Upper lobe of left lung (tissue), 6 donors: Measurements from ENCODE around the gene PACS2. TPM values are rescaled to one million over a fixed set of nuclear protein-coding genes. Genes with fewer than 3 reads are reported as not detected.
A peak's percentile ranks its signal among the peaks of the same experiment; 100 is the strongest.
"Not testable (repeated sequence)": the region's sequence is repeated elsewhere in the genome, so short reads cannot be mapped to it uniquely, and the experiment has no call there.

Experiments
- ATAC-seq, 2 donors: fragments of 200-7000 bp; cut with Tn5 transposase; one replicate each; pipeline ENCODE4 v1.9.1; 2022; ENCODE audit warnings: mild to moderate bottlenecking in 2 of 2, moderate library complexity in 2 of 2; ENCODE audit not compliant: low FRiP score in 2 of 2
- DNase-seq, 2 donors: peaks; one replicate each; pipeline ENCODE4 v3.0.0-alpha.2; 2019 to 2020
- H3K27ac ChIP-seq, 4 donors: fragments of 200-600 bp; sonication (generic); one replicate each; pipeline ENCODE4 v1.5.1; 2016 to 2019
- H3K27me3 ChIP-seq, 4 donors: fragments of 200-600 bp; sonication (generic); one replicate each; pipeline ENCODE4 v1.5.1; 2017 to 2019
- H3K36me3 ChIP-seq, 4 donors: fragments of 200-600 bp; sonication (generic); one replicate each; pipeline ENCODE4 v1.5.1; 2016 to 2019
- H3K4me1 ChIP-seq, 4 donors: fragments of 200-600 bp; sonication (generic); one replicate each; pipeline ENCODE4 v1.5.1; 2018 to 2019
- H3K4me3 ChIP-seq, 4 donors: fragments of 200-600 bp; sonication (generic); one replicate each; pipeline ENCODE4 v1.5.1; 2017 to 2019; ENCODE audit warnings: mild to moderate bottlenecking in 2 of 4, moderate library complexity in 1 of 4
- H3K9me3 ChIP-seq, 4 donors: fragments of 200-600 bp; sonication (generic); one replicate each; pipeline ENCODE4 v1.5.1; 2018 to 2019
- CTCF ChIP-seq, 6 experiments: fragments of 450-650 bp in 4 of 6; fragments of 200-600 bp in 2 of 6; sonication (generic) in 2 of 6; IDR thresholded peaks; one replicate each; pipeline ENCODE4 v1.5.1; 2016 to 2019; ENCODE audit warnings: antibody characterized with exemption in 6 of 6
- EP300 ChIP-seq, 4 donors: sonication (generic); formaldehyde crosslinking; IDR thresholded peaks; one replicate each; pipeline ENCODE4 v1.5.1; 2017; ENCODE audit warnings: antibody characterized with exemption in 4 of 4, control low read depth in 2 of 4
- POLR2A ChIP-seq, 4 donors: fragments of 450-650 bp; IDR thresholded peaks; one replicate each; pipeline ENCODE4 v1.5.1; 2016 to 2017; ENCODE audit warnings: antibody characterized with exemption in 4 of 4, mild to moderate bottlenecking in 2 of 4
- POLR2AphosphoS5 ChIP-seq, 2 donors: sonication (generic); formaldehyde crosslinking; IDR thresholded peaks; one replicate each; pipeline ENCODE4 v1.5.1; 2017; ENCODE audit warnings: antibody characterized with exemption in 2 of 2
- WGBS, 2 donors: methylation state at CpG; one replicate each; pipeline ENCODE4 v1.1.5; 2017 to 2018; 5-methylcytosine and 5-hydroxymethylcytosine counted together
- total RNA-seq, 6 donors: library from RNA; depleted of rRNA in 4 of 6; stranded (reverse); fragments of >200 nt in 4 of 6; gene quantifications; one replicate each; pipeline versions ENCODE4 v1.1.0 to v1.2.1, GENCODE V29; 2016 to 2021
- donor health status: DM: no; HTN: no; CAD: no; lungs with moderate emphysema.
- donor health status: DM: no; HTN: yes; CAD: no; lungs with severe emphysema.

Gene PACS2
- total RNA-seq, 6 donors from 2014 or later, result 53.4 to 204 (median 86.5) TPM

- no peak overlapping the region for H3K27ac ChIP-seq
- no peak for TF ChIP-seq EP300 (IDR thresholded peaks at IDR 0.05)
- no peak for TF ChIP-seq CTCF (IDR thresholded peaks at IDR 0.05)
- TF ChIP-seq POLR2AphosphoS5 (IDR thresholded peaks at IDR 0.05), result no peak
- TF ChIP-seq POLR2A (IDR thresholded peaks at IDR 0.05), result no peak
- DNase-seq, result peak in 1 of 2 donors; percentile 66
- ATAC-seq, result no peak
- WGBS, 2 donors, result 89 to 93% methylated on average over 5 to 9 of the region's 9 CpGs
- no peaks in the 10 kb centered on the region for H3K36me3 ChIP-seq
- H3K4me1 ChIP-seq, result peaks cover 21 to 68% (median 33%) of the 10 kb centered on the region in 4 donors
- no peaks in the 10 kb centered on the region for H3K27me3 ChIP-seq
- H3K9me3 ChIP-seq, result no peaks in the 10 kb centered on the region
- no peak overlapping the region for H3K4me3 ChIP-seq
Measured at GRCh38 chr14:105325303-105325702, 10.8 kb downstream of the PACS2 start.

GRCh38 chr14:105325716-105326567, 11.4 kb downstream of the PACS2 start:
- Histone ChIP-seq H3K27me3 (no peaks in the 10 kb centered on the region), H3K4me3 (no peak overlapping the region), H3K4me1 (peaks cover 27 to 74% (median 38%) of the 10 kb centered on the region in 4 donors), H3K27ac (no peak overlapping the region), H3K9me3 (no peaks in the 10 kb centered on the region), H3K36me3 (no peaks in the 10 kb centered on the region)
- ATAC-seq (no peak), DNase-seq (peak in 1 of 2 donors; percentile 75)
- WGBS, 2 donors, result 81 to 88% methylated on average over 5 to 14 of the region's 27 CpGs
- TF ChIP-seq POLR2A (IDR thresholded peaks at IDR 0.05), result no peak
- TF ChIP-seq EP300 (IDR thresholded peaks at IDR 0.05), result no peak
- TF ChIP-seq POLR2AphosphoS5 (IDR thresholded peaks at IDR 0.05), result no peak
- TF ChIP-seq CTCF (IDR thresholded peaks at IDR 0.05), result no peak

- WGBS, 2 donors, result 93 to 100% methylated on average over 1 to 6 of the region's 9 CpGs
- TF ChIP-seq EP300 (IDR thresholded peaks at IDR 0.05) (no peak), CTCF (IDR thresholded peaks at IDR 0.05) (no peak), POLR2AphosphoS5 (IDR thresholded peaks at IDR 0.05) (no peak), POLR2A (IDR thresholded peaks at IDR 0.05) (no peak)
- H3K4me3 ChIP-seq, result no peak overlapping the region
- ATAC-seq (no peak), DNase-seq (no peak)
- peaks cover 28 to 80% (median 41%) of the 10 kb centered on the region in 4 donors for H3K4me1 ChIP-seq
- no peaks in the 10 kb centered on the region for H3K36me3 ChIP-seq
- no peak overlapping the region for H3K27ac ChIP-seq
- H3K9me3 ChIP-seq, result no peaks in the 10 kb centered on the region
- H3K27me3 ChIP-seq, result no peaks in the 10 kb centered on the region
Measured at GRCh38 chr14:105326568-105326867, 12.0 kb downstream of the PACS2 start.

- H3K27ac ChIP-seq, result no peak overlapping the region
- ATAC-seq (no peak), DNase-seq (peak in 1 of 2 donors; percentile 62)
- TF ChIP-seq POLR2A (IDR thresholded peaks at IDR 0.05) (no peak), CTCF (IDR thresholded peaks at IDR 0.05) (no peak), EP300 (IDR thresholded peaks at IDR 0.05) (no peak)
- no peaks in the 10 kb centered on the region for H3K36me3 ChIP-seq
- 88 to 91% methylated on average over 26 to 33 of the region's 34 CpGs for WGBS, 2 donors
- H3K9me3 ChIP-seq, result no peaks in the 10 kb centered on the region
- no peak overlapping the region for H3K4me3 ChIP-seq
- H3K27me3 ChIP-seq, result no peaks in the 10 kb centered on the region
- H3K4me1 ChIP-seq, result peaks cover 28 to 84% (median 44%) of the 10 kb centered on the region in 4 donors
Measured at GRCh38 chr14:105326891-105327694, 12.5 kb downstream of the PACS2 start.

- not testable (repeated sequence) for H3K36me3 ChIP-seq, H3K4me3 ChIP-seq, ATAC-seq, H3K27me3 ChIP-seq, H3K9me3 ChIP-seq
- DNase-seq, result peak in 1 of 2 donors; percentile 70
- H3K4me1 ChIP-seq, result peaks cover 28 to 89% (median 46%) of the 10 kb centered on the region in 4 donors
- peak overlapping the region in 1 of 4 donors; percentile 35 for H3K27ac ChIP-seq
- 88 to 90% methylated on average over 2 to 17 of the region's 17 CpGs for WGBS, 2 donors
Measured at GRCh38 chr14:105327695-105328045, 13.1 kb downstream of the PACS2 start.
